ENCODE data around the gene CHST11.

CHST11 gene

GRCh38 chr12:104598342-104599271 is 141.9 kb downstream of the CHST11 start:
- TF ChIP-seq CTCF (conservative IDR thresholded peaks at IDR 0.05; ENCODE audit: low read depth, low read length), result no peak
- no peak for DNase-seq (ENCODE audit: low read depth)
- H3K4me3 ChIP-seq (ENCODE audit: low read length), result no peak overlapping the region

GRCh38 chr12:104599272-104600035 is 142.7 kb downstream of the CHST11 start:
- TF ChIP-seq CTCF (conservative IDR thresholded peaks at IDR 0.05; ENCODE audit: low read depth, low read length), result no peak
- DNase-seq (ENCODE audit: low read depth), result no peak
- no peak overlapping the region for H3K4me3 ChIP-seq (ENCODE audit: low read length)

- no peak overlapping the region for H3K4me3 ChIP-seq (ENCODE audit: low read length)
- no peak for DNase-seq (ENCODE audit: low read depth)
- no peak for TF ChIP-seq CTCF (conservative IDR thresholded peaks at IDR 0.05; ENCODE audit: low read depth, low read length)
Observed at GRCh38 chr12:104600036-104600712, 143.4 kb downstream of the CHST11 start.

GRCh38 chr12:104600790-104601739 is 144.3 kb downstream of the CHST11 start:
- H3K4me3 ChIP-seq (ENCODE audit: low read length), result no peak overlapping the region
- no peak for DNase-seq (ENCODE audit: low read depth)
- no peak for TF ChIP-seq CTCF (conservative IDR thresholded peaks at IDR 0.05; ENCODE audit: low read depth, low read length)

- no peak overlapping the region for H3K4me3 ChIP-seq (ENCODE audit: low read length)
- TF ChIP-seq CTCF (conservative IDR thresholded peaks at IDR 0.05; ENCODE audit: low read depth, low read length), result no peak
- DNase-seq (ENCODE audit: low read depth), result no peak
Observed at GRCh38 chr12:104602406-104602805, 145.7 kb downstream of the CHST11 start.

- TF ChIP-seq CTCF (conservative IDR thresholded peaks at IDR 0.05; ENCODE audit: low read depth, low read length), result no peak
- no peak for DNase-seq (ENCODE audit: low read depth)
- no peak overlapping the region for H3K4me3 ChIP-seq (ENCODE audit: low read length)
Observed at GRCh38 chr12:104602896-104603295, 146.1 kb downstream of the CHST11 start.

Data from retinal pigment epithelial cell (primary cell).